Ecto neural progenitor cell (in vitro differentiated cells): ENCODE data around the gene CREB3L4.
"Not testable (repeated sequence)": the region's sequence is repeated elsewhere in the genome, so short reads cannot be mapped to it uniquely, and the experiment has no call there.

ENCODE experiments used
- DNase-seq: peaks from one replicate; pipeline ENCODE4 v3.0.0-alpha.2; 2018; ENCODE audit warnings: low spot score

Gene CREB3L4

DNA sequence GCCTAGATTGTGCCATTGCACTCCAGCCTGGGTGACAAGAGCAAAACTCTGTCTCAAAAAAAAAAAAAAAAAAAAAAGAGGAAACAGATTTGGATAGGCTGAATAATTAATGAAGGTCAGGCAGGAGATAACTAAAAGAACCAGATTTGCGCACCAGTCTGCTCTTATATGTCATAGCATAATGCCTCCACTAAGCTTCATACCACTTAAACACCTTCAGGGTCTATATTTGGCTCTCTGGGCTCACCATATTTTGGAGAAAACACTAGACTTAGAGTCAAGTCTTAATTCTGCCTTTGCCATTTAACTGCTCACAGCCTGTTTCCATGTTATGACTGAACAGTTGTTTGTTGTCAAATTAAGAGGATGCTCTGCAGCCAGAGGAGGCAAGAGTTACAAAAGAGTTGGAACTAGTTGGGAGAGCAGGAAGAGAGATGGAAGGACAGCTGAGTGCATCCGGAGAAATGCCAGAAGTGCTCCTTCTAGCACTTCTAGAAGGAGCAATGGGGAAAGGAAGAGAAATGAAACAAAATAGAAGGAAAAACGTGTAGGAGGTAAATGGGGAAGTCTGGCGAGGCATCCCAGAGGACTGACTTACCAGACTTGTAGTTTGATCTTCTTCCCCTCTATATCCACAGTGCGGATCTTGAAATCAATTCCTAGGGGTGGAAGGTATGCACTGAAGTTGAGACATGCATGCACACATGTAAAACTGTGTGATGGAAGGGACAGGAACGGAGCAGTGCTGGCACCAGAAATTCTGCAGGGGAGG is 16.6 kb downstream of the CREB3L4 start:
- no peak for DNase-seq

DNA sequence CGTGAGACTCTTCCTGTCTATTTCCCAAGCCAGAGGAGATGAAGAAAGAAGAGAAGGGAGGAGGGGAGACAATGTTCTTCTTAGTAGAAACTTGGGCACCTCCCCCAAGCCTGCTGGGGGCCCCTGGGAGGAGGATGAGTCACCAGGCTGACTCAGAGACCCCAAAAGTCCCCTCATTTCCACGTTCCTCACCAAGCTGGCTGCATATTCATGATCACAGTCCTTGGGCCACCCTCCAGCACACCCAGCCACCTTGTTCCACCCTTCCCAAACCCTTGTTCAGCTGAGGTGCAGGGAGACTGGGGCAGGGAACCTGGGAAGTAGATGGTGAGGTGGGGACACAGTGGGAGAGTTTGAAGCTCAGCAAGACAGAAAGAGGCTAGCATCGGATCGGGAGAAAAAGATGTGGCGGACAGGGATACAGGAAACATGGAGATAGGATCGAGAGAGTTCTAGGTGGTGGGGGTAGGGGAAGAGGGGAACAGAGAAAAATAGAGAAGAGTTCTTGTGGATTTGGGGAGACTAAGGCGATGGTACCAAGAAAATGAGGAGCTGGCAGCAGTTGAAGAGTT is 17.7 kb downstream of the CREB3L4 start:
- no peak for DNase-seq

DNA sequence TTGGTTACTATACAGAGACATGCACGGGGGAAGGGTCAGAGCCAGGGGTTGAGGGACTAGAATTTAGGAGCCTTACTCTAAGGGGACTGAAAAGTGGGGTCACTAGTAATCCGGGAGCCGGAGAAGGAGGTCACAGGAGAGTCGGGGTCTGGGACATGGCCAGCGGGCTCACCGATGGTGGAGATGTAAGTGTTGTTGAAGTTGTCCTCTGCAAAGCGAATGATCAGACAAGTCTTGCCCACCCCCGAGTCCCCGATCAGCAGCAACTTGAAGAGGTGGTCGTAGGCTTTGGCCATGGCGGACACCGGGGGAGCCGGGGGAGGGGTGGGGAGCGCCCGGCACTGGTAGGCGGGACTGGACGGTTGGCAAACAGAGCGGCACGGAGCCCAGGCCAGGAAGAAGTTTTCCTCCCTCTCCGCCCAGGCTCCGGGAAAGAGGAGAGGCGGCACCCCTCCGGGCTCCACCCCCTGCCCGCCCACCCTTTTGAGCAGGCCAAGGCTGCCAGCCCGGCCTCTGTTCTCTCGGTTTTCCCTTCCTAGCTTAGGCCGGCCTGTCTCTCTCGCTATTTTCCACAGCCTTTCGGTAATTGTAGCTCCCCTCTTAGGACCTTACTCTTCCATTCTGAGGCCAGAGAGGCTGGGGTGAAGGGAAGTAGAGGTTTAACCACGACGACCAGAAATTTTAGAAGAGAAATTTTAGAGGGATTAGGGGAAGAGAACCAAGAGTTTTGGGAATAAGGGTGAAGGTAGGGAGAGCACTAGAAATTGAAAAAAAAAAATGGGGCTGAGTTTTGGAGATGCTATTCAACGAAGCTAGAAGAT is 18.4 kb downstream of the CREB3L4 start, which contains the start of gene RAB13:
Gene RAB13 (minus strand): TSS at position 399 of the 821 bp plus-strand sequence. CDS start 103 bp downstream, at position 296.
- DNase-seq: peak; percentile 90

DNA sequence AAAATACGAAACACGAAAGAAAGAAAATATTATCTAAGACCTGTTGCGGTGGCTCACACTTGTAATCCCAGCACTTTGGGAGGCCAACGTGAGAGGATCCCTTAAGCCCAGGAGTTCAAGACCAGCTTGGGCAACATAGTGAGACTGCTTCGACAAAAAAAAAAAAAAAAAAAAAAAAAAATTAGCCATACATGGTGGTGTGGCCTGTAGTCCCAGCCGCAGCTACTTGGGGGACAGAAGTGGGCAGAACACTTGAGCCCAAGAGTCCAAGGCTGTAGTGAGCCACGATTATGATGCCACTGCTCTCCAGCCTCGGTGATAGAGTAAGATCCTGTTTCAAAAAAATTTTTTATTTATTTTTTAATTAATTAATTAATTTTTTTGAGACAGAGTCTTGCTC is 19.9 kb downstream of the CREB3L4 start:
- DNase-seq: no peak

DNA sequence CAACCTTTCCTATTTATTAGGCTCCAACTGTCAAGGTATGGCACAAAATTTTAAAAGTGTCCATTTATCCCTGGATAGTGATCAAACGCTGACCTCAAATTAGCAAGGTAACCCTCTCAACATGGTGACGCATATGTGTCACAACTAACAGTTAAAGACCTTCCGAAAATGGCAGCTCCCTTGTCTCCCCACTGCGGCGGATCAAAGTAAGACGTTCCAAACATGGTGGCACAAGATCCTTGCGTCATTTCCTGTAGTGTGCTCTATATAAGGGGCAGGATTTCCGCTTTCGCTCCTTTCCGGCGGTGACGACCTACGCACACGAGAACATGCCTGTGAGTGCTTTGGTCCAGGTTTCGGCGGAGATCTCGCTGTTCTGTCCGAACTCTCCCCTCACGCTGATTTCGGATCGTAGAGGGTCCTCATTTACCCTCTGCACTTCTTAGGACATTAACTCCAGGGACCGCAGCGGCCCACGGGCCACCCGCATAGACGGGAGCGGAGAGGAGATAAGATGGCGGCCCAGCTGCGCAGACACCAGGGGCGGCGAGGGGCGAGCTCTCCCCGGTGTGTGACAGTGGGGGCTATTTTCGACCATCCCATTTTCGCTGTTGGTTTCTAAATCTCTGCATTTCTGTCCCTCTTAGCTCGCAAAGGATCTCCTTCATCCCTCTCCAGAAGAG is 22.9 kb downstream of the CREB3L4 start, which contains the start of gene RPS27:
Gene RPS27 (plus strand): TSS at position 295 of the 683 bp plus-strand sequence. CDS start 35 bp downstream, at position 330.
- DNase-seq: peak; percentile 91

DNA sequence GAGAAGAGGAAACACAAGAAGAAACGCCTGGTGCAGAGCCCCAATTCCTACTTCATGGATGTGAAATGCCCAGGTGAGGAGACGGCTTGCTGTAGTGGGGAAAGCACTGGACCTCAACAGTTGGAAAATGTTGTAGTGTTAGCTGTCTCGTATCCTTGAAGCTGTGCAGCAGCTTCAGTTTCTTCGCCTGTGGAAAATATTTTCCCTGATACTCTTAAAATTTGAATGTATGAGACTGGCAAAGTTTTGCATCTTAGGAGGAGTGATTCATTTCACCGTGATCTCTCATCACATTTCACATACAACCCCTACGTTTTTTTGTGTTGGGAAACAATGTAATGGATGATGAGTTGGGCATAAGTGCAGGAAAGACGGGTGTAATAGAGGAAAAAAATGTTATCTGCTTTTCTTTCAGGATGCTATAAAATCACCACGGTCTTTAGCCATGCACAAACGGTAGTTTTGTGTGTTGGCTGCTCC is 23.5 kb downstream of the CREB3L4 start:
- no peak for DNase-seq

DNA sequence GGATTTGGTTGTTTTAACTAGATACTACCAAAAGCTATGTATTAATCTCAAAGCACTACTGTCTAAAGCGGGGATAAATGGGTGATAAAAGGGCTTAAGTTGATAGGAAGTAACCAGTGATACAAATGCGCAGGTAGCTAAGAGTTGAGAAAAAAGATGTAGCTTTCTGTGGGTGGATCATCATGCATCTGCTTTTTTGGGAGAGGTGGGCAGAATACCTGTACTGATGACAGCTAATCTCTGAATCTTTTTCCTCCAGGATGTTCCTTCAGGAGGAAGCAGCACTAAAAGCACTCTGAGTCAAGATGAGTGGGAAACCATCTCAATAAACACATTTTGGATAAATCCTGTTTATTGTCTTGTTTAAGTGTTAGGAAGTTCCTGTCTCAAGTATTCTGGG is 24.1 kb downstream of the CREB3L4 start:
- no peak for DNase-seq

DNA sequence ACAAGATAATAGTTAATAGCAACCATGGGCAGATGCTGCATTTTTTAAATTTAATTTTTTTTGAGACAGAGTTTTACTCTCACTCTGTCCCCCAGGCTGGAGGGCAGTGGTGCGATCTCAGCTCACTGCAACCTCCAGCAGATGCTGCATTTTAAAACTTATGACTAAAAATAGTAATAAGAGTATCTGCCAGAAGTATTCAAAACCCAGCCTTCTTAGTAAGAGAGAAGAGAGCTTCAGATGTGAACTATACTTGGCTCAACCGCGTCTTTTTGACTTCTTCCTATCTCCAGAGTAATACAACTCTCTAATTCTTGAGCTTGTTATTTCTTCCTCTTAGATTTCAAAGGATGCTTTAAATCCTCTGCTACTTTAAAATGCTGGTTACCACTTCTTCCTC is 27.5 kb downstream of the CREB3L4 start:
- no peak for DNase-seq

DNA sequence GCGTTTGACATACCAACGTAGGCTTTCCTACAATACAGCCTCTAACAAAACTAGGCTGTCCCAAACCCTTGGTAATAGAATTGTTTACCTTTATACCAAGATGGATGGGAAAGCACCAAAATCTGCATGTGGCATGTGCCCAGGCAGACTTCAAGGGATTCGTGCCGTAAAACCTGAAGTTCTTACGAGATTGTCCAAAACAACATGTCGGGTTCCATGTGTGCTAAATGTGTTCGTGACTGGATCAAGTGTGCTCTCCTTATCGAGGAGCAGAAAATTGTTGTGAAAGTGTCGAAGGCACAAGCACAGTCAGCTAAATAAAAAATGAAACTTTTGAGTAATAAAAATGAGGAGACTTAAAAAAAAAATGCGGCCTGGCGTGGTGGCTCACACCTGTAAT is 27.9 kb downstream of the CREB3L4 start:
- no peak for DNase-seq

DNA sequence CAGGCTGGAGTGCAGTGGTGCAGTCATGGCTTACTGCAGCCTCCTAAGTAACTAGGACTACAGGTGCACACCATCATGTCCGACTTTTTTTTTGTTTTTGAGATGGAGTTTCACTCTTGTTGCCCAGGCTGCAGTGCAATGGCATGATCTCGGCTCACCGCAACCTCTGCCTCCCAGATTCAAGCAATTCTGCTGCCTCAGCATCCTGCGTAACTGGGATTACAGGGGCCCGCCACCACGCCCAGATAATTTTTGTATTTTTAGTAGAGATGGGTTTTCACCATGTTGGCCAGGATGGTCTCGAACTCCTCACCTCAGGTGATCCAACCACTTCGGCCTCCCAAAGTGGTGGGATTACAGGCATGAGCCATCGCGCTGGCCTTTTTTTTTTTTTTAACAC is 29.2 kb downstream of the CREB3L4 start:
- not testable (repeated sequence) for DNase-seq

DNA sequence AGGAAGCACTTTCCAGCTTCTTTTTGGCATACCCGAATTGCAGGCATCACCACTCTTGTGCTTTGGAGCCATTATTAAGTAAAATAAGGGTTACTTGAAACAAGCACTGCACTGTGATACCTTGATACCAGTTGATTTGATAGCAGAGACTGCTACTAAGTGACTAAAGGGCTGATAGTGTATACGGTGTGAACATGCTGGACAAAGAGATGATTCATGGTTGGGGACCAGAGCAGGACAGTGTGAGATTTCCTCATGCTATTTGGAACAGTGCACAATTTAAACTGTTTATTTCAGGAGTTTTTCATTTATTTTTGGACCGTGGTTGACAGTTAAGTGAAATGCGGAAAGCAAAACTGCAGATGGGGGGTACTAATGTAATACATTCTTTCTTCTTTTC is 32.7 kb downstream of the CREB3L4 start:
- DNase-seq: no peak

DNA sequence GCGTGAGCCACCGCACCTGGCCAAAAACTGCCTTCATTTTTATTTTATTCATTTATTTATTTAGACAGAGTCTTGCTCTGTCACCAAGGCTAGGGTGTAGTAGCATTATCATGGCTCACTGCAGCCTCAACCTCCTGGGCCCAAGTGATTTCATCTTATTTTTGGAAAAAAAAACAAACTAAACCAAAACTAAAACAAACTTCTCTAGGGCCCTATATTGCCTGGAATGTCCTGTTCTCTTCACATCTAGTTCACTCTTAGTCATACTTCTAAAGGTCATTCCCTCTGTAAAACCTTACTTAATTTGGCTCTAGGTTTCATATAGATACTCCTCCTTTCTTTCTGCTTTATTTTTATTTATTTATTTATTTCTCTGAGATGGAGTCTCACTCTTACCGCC is 38.4 kb downstream of the CREB3L4 start:
- no peak for DNase-seq

DNA sequence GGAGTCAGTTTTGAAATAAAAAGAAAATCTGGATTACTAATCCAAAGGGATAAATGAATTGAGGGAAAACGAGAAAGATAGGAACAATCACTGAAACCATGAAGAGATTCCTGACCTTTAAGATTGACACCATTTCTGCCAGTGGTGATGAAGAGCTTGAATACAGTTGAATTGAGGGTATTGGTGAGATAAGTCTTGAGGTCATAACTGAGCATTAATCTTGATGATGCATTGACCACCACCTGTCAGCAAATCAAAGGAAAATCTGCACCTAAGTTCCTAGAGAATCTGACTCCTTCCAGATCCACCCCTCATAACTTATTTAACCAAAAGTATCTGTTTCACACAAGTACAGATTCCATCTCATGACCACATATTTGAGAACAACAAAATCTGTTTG is 44.4 kb downstream of the CREB3L4 start:
- no peak for DNase-seq

DNA sequence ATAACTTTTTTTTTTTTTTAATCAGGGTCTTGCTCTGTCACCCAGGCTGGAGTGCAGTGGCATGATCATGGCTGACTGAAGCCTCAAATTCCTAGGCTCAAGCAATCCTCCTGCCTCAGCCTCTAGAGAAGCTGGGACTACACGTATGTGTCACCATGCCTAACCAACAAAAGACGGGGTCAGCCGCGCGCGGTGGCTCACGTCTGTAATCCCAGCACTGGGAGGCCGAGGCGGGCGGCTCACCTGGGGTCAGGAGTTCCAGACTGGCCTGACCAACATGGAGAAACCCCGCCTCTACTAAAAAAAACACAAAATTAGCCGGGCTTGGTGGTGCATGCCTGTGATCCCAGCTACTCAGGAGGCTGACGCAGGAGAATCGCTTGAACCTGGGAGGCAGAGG is 44.8 kb downstream of the CREB3L4 start:
- not testable (repeated sequence) for DNase-seq

DNA sequence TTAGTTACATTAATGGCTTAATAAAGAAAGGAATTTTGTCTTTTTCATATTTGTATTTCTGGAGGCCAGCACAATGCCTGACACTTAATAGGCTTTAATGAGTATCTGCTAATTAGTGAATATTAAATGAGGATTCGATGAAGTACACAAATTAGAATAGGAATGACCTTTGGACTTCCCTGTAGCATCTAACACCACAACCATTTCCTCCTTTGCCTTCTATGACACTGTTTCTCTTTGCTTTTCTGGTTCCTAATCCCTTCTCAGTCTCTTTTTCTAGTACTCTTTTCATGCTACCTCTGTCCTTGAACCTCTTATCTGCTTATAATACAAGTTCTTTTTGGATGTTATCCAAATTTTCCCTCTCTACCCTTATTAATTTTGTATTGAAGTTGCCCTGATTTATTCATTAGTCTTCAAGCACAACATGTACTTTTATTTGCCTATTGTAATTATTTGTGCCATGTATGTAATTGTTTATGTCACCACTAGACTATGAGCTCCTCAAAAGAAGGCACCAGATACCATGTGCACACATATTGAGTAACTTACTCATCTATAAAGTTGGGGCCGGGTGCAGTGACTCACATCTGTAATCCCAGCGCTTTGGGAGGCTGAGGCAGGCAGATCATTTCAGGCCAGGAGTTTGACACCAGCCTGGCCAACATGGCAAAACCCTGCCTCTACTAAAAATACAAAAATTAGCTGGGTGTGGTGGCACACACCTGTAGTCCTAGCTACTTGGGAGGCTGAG is 46.6 kb downstream of the CREB3L4 start:
- DNase-seq: no peak

DNA sequence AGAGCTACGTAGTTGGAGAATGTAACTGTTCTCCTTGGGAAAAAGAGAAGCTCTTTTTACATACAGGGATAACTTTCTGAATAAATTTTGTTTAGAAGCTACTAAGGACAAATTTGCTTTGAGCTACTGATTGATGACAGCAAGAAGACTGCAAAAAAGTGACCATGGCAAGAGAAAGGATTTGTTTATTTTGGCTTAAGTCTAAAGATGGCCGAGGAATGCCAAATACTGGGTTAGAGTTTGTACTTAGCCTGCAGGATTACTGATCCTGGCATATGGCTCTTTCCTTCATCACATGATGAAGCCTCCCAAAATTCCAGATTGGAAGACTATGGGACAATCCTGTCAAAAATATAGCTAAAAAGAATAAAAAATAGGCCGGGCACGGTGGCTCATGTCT is 51.6 kb downstream of the CREB3L4 start:
- DNase-seq: no peak

DNA sequence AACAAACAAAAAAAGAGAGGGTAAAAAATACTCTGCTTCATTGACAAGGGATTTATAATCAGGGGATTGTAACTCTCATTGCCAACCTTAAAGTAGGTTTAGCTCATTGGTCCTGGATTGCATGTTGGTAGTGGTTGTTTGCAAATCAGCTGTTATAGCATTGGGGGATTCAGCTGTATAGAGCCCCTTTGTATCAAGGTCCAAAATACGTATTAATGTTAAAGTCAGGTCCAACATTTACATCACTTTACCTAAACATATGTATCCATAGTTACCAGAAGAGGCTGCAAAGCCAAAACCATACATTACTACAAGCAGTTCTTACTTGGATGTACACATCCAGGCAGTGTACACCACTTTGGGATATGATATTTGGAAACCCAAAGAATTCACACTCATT is 52.2 kb downstream of the CREB3L4 start:
- no peak for DNase-seq
